K562 (cell line): Measurements from ENCODE around the gene AK5. TPM values are rescaled to one million over a fixed set of nuclear protein-coding genes. Genes with fewer than 3 reads are reported as not detected.

Experiments
- ARID3A ChIP-seq: IDR thresholded peaks from 2 replicates; pipeline ENCODE4 v1.6.1; 2012; ENCODE audit warnings: low read depth, low read length, improper control_type of control experiment, borderline replicate concordance
- CBX8 ChIP-seq: fragments of 200-600 bp; sonication (generic); IDR thresholded peaks from 2 replicates; pipeline ENCODE4 v1.6.1; 2012; ENCODE audit warnings: borderline replicate concordance, mixed run types, low read depth, mild to moderate bottlenecking, moderate library complexity, mixed read lengths, low read length, control low read depth, inconsistent platforms; ENCODE audit not compliant: poor library complexity, severe bottlenecking; ENCODE audit errors: extremely low read depth
- MXI1 ChIP-seq: IDR thresholded peaks from 2 replicates; pipeline ENCODE4 v1.6.1; 2011; ENCODE audit warnings: low read depth, mild to moderate bottlenecking, improper control_type of control experiment, low read length
- ZNF436 ChIP-seq: fragments of 250-450, 450-650 bp; sonication (Bioruptor Pico); formaldehyde crosslinking; IDR thresholded peaks from 2 replicates; pipeline ENCODE4 v1.7.0; 2020; ENCODE audit warnings: mild to moderate bottlenecking
- ZNF518B ChIP-seq: fragments of 250-450 bp; sonication (Bioruptor Pico); IDR thresholded peaks from 2 replicates; pipeline ENCODE4 v1.5.0; 2021; ENCODE audit warnings: mild to moderate bottlenecking, moderate library complexity
- polyA plus RNA-seq, 8 experiments: library from polyadenylated mRNA; depleted of rRNA in 4 of 8; stranded (reverse) in 5 of 8; unstranded in 3 of 8; fragments of >200 nt; fragmentation: Nextera tagmentation in 2 of 8; fragmentation: Illumina TruSeq in 1 of 8; extraction: Ambion mirVana in 2 of 8; extraction: Trizol in 1 of 8; gene quantifications; 2 replicates each; pipeline versions ENCODE4 v1.2.1 to v1.2.3, GENCODE V29; 2011 to 2014; ENCODE audit warnings: inconsistent platforms in 1 of 8, missing spikeins in 1 of 8
- total RNA-seq, 7 experiments: library from RNA; depleted of rRNA in 6 of 7; stranded (reverse); fragments of >200 nt in 6 of 7; fragmentation: Illumina TruSeq in 2 of 7; extraction: Trizol in 2 of 7; gene quantifications; 2 replicates each; pipeline versions ENCODE4 v1.2.1 to v1.2.3, GENCODE V29; 2011 to 2021; ENCODE audit warnings: low replicate concordance in 1 of 7

Gene AK5
- total and polyA plus RNA-seq, 9 of the 15 experiments (the other 6 are each of a cell fraction or from before 2014, with no cell fraction given) = 0.06 TPM; not detected in 8

- TF ChIP-seq CBX8 (no peak), ZNF436 (no peak), ARID3A (no peak), ZNF518B (no peak), MXI1 (no peak)
- TF ChIP-seq, all 486 proteins: peak for 0
These were observed 123.4 kb downstream of the AK5 start (continued) for GRCh38 chr1:77405186-77405585.
